ENCODE results near the gene TNP2.

DNA sequence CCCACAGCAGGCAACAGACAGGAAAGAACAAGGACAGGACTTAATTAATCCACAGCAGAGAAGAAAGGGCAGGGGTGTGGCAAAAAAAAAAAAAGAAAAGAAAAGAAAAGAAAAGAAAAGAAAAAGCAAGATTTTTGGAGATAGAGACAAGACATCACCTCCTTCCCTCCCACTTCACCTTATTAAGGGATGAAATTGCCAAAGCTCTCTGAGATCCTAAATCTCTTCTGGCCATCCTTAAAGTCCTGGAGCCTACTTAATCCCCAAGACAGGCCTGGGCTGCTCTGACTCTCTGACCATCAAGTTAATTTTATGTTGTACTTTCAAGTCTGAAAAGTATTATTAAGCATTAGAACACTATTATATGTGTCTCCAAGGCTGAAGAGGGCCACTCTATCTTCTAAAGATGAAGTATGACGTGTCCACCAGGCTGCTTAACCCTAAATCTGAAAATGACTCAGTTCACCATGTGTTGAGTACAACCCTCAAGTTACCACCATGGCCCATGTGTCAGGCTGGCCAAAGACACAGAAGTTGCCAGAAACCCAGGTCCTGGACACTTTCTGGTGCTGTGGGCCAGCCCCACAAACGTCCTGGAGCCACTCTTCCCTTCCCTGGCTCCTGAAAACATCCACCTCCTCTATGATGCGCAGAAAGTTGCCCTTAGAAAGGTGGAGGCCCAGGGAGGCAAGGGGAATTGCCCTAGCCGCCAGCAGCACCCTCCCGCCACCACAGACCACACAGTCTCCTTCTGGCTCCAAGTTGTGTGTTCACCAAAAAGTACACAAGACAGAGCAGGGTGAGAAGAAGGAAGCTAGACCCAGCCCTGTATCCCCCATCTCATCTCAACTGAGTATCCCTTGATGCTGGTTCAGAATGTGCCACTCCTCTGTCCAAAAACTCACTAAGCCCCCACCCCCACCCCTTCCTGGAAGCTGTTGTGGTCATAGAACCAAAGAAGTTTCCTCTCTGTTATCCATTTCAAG is 15.8 kb downstream of the TNP2 start:
- TF ChIP-seq, protein P1, sequence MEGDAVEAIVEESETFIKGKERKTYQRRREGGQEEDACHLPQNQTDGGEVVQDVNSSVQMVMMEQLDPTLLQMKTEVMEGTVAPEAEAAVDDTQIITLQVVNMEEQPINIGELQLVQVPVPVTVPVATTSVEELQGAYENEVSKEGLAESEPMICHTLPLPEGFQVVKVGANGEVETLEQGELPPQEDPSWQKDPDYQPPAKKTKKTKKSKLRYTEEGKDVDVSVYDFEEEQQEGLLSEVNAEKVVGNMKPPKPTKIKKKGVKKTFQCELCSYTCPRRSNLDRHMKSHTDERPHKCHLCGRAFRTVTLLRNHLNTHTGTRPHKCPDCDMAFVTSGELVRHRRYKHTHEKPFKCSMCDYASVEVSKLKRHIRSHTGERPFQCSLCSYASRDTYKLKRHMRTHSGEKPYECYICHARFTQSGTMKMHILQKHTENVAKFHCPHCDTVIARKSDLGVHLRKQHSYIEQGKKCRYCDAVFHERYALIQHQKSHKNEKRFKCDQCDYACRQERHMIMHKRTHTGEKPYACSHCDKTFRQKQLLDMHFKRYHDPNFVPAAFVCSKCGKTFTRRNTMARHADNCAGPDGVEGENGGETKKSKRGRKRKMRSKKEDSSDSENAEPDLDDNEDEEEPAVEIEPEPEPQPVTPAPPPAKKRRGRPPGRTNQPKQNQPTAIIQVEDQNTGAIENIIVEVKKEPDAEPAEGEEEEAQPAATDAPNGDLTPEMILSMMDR (IDR thresholded peaks at IDR 0.05), result no peak
- no peak for TF ChIP-seq ZFX (IDR thresholded peaks at IDR 0.05; ENCODE audit: borderline replicate concordance)

Measured in 22Rv1 (cell line).